HG03196 (cell line): ENCODE measurements around the gene PDLIM1.
"Not testable (repeated sequence)": the region's sequence is repeated elsewhere in the genome, so short reads cannot be mapped to it uniquely, and the experiment has no call there.

ENCODE experiments used
- ATAC-seq: cut with Tn5 transposase; IDR thresholded peaks from one replicate; pipeline ENCODE4 v1.9.1; 2021; ENCODE audit not compliant: unreplicated experiment

Gene PDLIM1

GRCh38 chr10:95211606-95212279 is 79.1 kb downstream of the PDLIM1 start:
- ATAC-seq, result no peak

GRCh38 chr10:95209509-95210127 is 81.2 kb downstream of the PDLIM1 start:
- no peak for ATAC-seq

GRCh38 chr10:95208702-95209391 is 82.0 kb downstream of the PDLIM1 start:
- ATAC-seq, result no peak

GRCh38 chr10:95202865-95203264 is 87.9 kb downstream of the PDLIM1 start:
- not testable (repeated sequence) for ATAC-seq

GRCh38 chr10:95201736-95202135 is 89.1 kb downstream of the PDLIM1 start:
- ATAC-seq, result no peak

GRCh38 chr10:95196046-95196445 is 94.8 kb downstream of the PDLIM1 start:
- no peak for ATAC-seq

- ATAC-seq, result no peak
Observed at GRCh38 chr10:95193944-95194343, 96.9 kb downstream of the PDLIM1 start, which contains the start of gene ACSM6. Gene ACSM6, plus strand, starts transcription at chr10:95194238. Its CDS starts 248 bp downstream, at chr10:95194486.

GRCh38 chr10:95188593-95188992 is 102.2 kb downstream of the PDLIM1 start:
- ATAC-seq, result no peak

GRCh38 chr10:95187617-95188016 is 103.2 kb downstream of the PDLIM1 start:
- ATAC-seq, result no peak
